ENCODE measurements around the gene RFWD3. TPM values are rescaled to one million over a fixed set of nuclear protein-coding genes. Genes with fewer than 3 reads are reported as not detected.

RFWD3 gene
- total and polyA plus RNA-seq, 2 of the 4 experiments (the other 2 are of a cell fraction) = 16.7 to 27.6 TPM

- Histone ChIP-seq H3K9ac (ENCODE audit: low read depth, low read length) (no peak overlapping the region), H2BK120ac (ENCODE audit: low read depth, low read length) (no peak overlapping the region), H4K8ac (ENCODE audit: low read depth in 2 of 2, low read length in 2 of 2) (no peak overlapping the region), H2BK5ac (ENCODE audit: low read depth, low read length, poor library complexity, severe bottlenecking) (no peak overlapping the region), H3K27ac (ENCODE audit: insufficient read depth, low read length) (no peak overlapping the region), H3K9me3 (ENCODE audit: control insufficient read depth, insufficient read depth, low read length) (no peaks in the 10 kb centered on the region), H3K14ac (replicated peaks; ENCODE audit: low read depth, low read length) (no peak overlapping the region), H3K79me1 (ENCODE audit: low read depth in 1 of 2, low read length in 2 of 2) (peaks cover 16 to 57% of the 10 kb centered on the region in 2 experiments), H4K91ac (ENCODE audit: insufficient read depth, low read depth, low read length) (no peak overlapping the region), H3K9me1 (ENCODE audit: insufficient read depth, low read length) (peaks cover 10% of the 10 kb centered on the region), H3K27me3 (ENCODE audit: control insufficient read depth, insufficient read depth, low read length) (no peaks in the 10 kb centered on the region), H2BK15ac (ENCODE audit: low read depth, low read length) (no peak overlapping the region), H3K4me1 (ENCODE audit: control insufficient read depth, insufficient read depth, low read length) (peaks cover 4% of the 10 kb centered on the region; the same call in 1 of the 2 replicates), H3K36me3 (ENCODE audit: control insufficient read depth, insufficient read depth, low read length) (peaks cover 11% of the 10 kb centered on the region), H2BK20ac (ENCODE audit: low read depth, low read length) (no peak overlapping the region), H3K4me2 (ENCODE audit: low read depth, low read length) (no peak overlapping the region), H4K20me1 (ENCODE audit: insufficient read depth, low read length) (peaks cover 55% of the 10 kb centered on the region), H2AFZ (replicated peaks; ENCODE audit: low read length, poor library complexity) (no peak overlapping the region), H3K4ac (ENCODE audit: low read depth, low read length) (no peak overlapping the region), H3K56ac (ENCODE audit: extremely low read depth, insufficient read depth, low read length) (no peak overlapping the region), H4K5ac (ENCODE audit: low read depth, low read length) (no peak overlapping the region), H3K4me3 (ENCODE audit: insufficient read depth, low read depth, low read length) (no peak overlapping the region), H3K23ac (ENCODE audit: low read depth, low read length) (no peak overlapping the region), H2AK9ac (replicated peaks; ENCODE audit: low read depth, low read length, poor library complexity) (no peak overlapping the region), H3K18ac (ENCODE audit: low read depth, low read length) (no peak overlapping the region), H2AK5ac (ENCODE audit: low read depth, low read length) (no peak overlapping the region)
- in situ Hi-C loops (cut with MboI; ENCODE audit: low sequenced_read_pairs) = no loop called here
- intact Hi-C loops (cut with micrococcal nuclease) = no loop called here
- WGBS, 2 experiments (ENCODE audit: extremely low coverage in 2 of 2, insufficient read length in 1 of 2) = no CpG with 5 or more reads among the region's 9 CpGs
- BruUV-seq (replicated peaks) = no TSS peak
- dilution Hi-C loops (cut with HindIII; ENCODE audit: low sequenced_read_pairs, unreplicated experiment) = no loop called here
- DNase-seq (no peak), ATAC-seq (ENCODE audit: low read depth) (no peak)
- ChIA-PET CTCF (interaction anchor here (0.6 kb wide), 2 partner anchors 99 to 920 kb away, joined by 3 read pairs; no protein-coding TSS in a partner anchor), POLR2A (ENCODE audit: unreplicated experiment) (no interaction called here)
- TF ChIP-seq, protein P1, sequence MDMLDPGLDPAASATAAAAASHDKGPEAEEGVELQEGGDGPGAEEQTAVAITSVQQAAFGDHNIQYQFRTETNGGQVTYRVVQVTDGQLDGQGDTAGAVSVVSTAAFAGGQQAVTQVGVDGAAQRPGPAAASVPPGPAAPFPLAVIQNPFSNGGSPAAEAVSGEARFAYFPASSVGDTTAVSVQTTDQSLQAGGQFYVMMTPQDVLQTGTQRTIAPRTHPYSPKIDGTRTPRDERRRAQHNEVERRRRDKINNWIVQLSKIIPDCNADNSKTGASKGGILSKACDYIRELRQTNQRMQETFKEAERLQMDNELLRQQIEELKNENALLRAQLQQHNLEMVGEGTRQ (IDR thresholded peaks at IDR 0.05; ENCODE audit: low read depth, low read length) = no peak
- no peak for TF ChIP-seq RAD21 (IDR thresholded peaks at IDR 0.05; ENCODE audit: low read length)
- no peak for TF ChIP-seq MXI1 (IDR thresholded peaks at IDR 0.05; ENCODE audit: borderline replicate concordance, low read depth, low read length)
- no peak for TF ChIP-seq FOS (IDR thresholded peaks at IDR 0.05; ENCODE audit: low read depth, low read length)
- no peak for TF ChIP-seq BHLHE40 (IDR thresholded peaks at IDR 0.05; ENCODE audit: low read depth, low read length)
- TF ChIP-seq, protein P2, sequence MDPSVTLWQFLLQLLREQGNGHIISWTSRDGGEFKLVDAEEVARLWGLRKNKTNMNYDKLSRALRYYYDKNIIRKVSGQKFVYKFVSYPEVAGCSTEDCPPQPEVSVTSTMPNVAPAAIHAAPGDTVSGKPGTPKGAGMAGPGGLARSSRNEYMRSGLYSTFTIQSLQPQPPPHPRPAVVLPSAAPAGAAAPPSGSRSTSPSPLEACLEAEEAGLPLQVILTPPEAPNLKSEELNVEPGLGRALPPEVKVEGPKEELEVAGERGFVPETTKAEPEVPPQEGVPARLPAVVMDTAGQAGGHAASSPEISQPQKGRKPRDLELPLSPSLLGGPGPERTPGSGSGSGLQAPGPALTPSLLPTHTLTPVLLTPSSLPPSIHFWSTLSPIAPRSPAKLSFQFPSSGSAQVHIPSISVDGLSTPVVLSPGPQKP (IDR thresholded peaks at IDR 0.05; ENCODE audit: borderline replicate concordance, low read depth, low read length) = no peak
- TF ChIP-seq MAFK (IDR thresholded peaks at IDR 0.05; ENCODE audit: low read depth, low read length) = no peak
- no peak for TF ChIP-seq CHD1 (IDR thresholded peaks at IDR 0.05; ENCODE audit: low read depth, low read length)
- TF ChIP-seq MAZ (IDR thresholded peaks at IDR 0.05; ENCODE audit: borderline replicate concordance, low read depth, low read length) = no peak
- TF ChIP-seq RCOR1 (IDR thresholded peaks at IDR 0.05; ENCODE audit: insufficient replicate concordance, low read length) = no peak
Observed at GRCh38 chr16:74601126-74601871, 65.4 kb downstream of the RFWD3 start.

All from IMR-90 (cell line).